HG03354 (cell line): ENCODE data around the gene FOS.
"Not testable (repeated sequence)": the region's sequence is repeated elsewhere in the genome, so short reads cannot be mapped to it uniquely, and the experiment has no call there.

ENCODE experiments used
- ATAC-seq: cut with Tn5 transposase; IDR thresholded peaks from one replicate; pipeline ENCODE4 v1.9.1; 2021; ENCODE audit warnings: mild to moderate bottlenecking; ENCODE audit not compliant: unreplicated experiment, poor library complexity, severe bottlenecking

The FOS gene

GRCh38 chr14:75278422-75279152, at the start of gene FOS:
Gene FOS (plus strand): TSS chr14:75278828. CDS start chr14:75278983, 155 bp downstream.
- peak; percentile 82 for ATAC-seq

- ATAC-seq = no peak
Measured at GRCh38 chr14:75229661-75230139, 48.9 kb upstream of the FOS start.

- ATAC-seq = no peak
Measured at GRCh38 chr14:75230140-75230792, 48.4 kb upstream of the FOS start.

GRCh38 chr14:75231320-75231719, 47.3 kb upstream of the FOS start:
- ATAC-seq = peak; percentile 60

GRCh38 chr14:75232191-75232590, 46.4 kb upstream of the FOS start:
- ATAC-seq = no peak

GRCh38 chr14:75232597-75232996, 46.0 kb upstream of the FOS start:
- ATAC-seq = no peak

GRCh38 chr14:75234173-75235115, 44.2 kb upstream of the FOS start:
- no peak for ATAC-seq

- ATAC-seq = not testable (repeated sequence)
Measured at GRCh38 chr14:75235198-75235597, 43.4 kb upstream of the FOS start.

- no peak for ATAC-seq
Measured at GRCh38 chr14:75236467-75236866, 42.2 kb upstream of the FOS start.

GRCh38 chr14:75236901-75237419, 41.7 kb upstream of the FOS start:
- no peak for ATAC-seq

GRCh38 chr14:75238756-75239455, 39.7 kb upstream of the FOS start:
- ATAC-seq = no peak

- ATAC-seq = no peak
Measured at GRCh38 chr14:75240781-75241180, 37.8 kb upstream of the FOS start.

GRCh38 chr14:75242546-75243273, 35.9 kb upstream of the FOS start:
- ATAC-seq = no peak

- ATAC-seq = no peak
Measured at GRCh38 chr14:75244121-75244520, 34.5 kb upstream of the FOS start.

- no peak for ATAC-seq
Measured at GRCh38 chr14:75246546-75247285, 31.9 kb upstream of the FOS start.

GRCh38 chr14:75247286-75247922, 31.2 kb upstream of the FOS start:
- no peak for ATAC-seq

GRCh38 chr14:75247939-75248338, 30.7 kb upstream of the FOS start:
- ATAC-seq = no peak
